ENCODE results near the gene DSC2.

Gene DSC2

GRCh38 chr18:31098878-31099277 is 3.3 kb downstream of the DSC2 start:
- DNase-seq (ENCODE audit: low read depth) = no peak

DNA sequence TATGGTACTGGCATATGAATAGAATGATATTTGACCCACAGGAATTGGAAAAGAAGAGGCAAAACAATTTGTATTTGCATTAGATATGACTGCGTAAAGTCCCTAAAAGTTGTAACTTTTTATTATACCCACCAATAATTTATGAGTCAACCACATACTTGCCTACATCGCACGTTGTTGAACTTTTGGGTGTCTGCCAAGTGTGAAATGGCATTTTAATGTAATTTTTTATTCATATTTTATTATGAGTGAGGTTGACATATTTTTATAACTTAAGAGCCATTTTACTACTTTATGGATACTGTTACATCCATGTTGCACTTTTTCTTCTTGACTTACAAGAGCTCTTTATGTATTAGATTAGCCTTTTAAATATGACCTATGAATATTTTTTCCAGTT is 4.6 kb downstream of the DSC2 start:
- no peak for DNase-seq (ENCODE audit: low read depth)

DNA sequence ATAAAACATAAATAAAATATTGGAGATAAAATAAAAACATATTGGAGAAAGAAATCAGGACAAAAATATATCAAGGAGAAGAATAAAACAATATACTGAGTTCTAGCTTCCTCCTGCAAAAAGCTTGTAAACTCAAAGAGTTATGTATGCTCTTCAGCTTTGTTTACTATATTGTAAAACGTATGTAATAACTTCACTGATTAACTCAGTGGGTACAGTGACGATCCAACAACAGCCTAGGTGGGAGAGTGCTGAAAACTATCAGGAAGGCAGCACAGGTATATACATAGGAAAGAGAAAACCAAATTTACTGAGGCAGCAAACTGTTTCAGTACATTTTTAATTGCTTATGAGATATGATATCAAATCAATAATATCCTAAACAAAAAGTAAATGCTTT is 8.3 kb downstream of the DSC2 start:
- DNase-seq (ENCODE audit: low read depth) = no peak

- no peak for DNase-seq (ENCODE audit: low read depth)
These were observed 8.9 kb downstream of the DSC2 start for GRCh38 chr18:31093294-31093693.

DNA sequence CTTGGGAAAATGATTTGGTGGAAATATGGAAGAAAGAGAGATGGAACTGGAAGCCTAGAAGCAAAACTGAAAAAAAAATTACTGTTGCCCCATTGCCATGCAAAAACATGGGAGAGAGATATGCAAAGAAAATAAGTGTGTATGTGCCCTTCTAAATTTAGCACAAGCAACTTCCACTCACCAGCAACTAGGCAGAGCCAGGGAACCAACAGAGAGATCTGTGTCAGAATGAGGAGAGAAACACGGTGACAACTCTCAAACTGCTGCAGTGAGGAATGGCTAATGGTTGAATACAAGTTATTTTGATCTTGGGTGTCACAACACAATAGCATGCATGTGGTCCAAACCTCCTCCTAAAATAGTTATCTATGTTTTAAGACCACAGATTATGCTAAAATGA is 10.9 kb downstream of the DSC2 start:
- no peak for DNase-seq (ENCODE audit: low read depth)

- DNase-seq (ENCODE audit: low read depth) = no peak
These were observed 13.7 kb downstream of the DSC2 start for GRCh38 chr18:31088532-31088931.

- no peak for DNase-seq (ENCODE audit: low read depth)
These were observed 22.2 kb downstream of the DSC2 start for GRCh38 chr18:31079973-31080372.

- DNase-seq (ENCODE audit: low read depth) = no peak
These were observed 24.3 kb downstream of the DSC2 start for GRCh38 chr18:31077878-31078277.

DNA sequence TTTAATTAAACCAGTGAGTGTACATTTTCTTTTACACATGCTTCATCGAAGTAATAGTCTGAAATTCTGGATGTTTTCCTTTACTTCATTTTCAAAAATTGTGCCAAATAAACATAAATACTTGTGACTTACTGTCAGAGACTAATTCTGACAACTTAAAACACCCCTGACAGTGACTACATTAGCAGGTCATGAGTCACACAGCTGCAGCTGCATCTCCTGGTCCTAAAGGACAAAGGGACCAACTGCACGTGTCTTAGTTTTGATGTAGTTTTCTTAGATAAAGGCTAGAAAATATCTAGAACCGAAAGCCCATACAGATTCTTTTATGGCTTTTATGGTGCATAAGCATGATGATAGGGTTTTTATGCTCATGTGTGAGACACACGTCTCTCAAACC is 30.0 kb downstream of the DSC2 start:
- DNase-seq (ENCODE audit: low read depth) = no peak

GRCh38 chr18:31070206-31070605 is 32.0 kb downstream of the DSC2 start:
- no peak for DNase-seq (ENCODE audit: low read depth)

GRCh38 chr18:31066266-31066665 is 36.0 kb downstream of the DSC2 start:
- DNase-seq (ENCODE audit: low read depth) = no peak

- no peak for DNase-seq (ENCODE audit: low read depth)
These were observed 37.0 kb downstream of the DSC2 start for GRCh38 chr18:31065036-31065773.

DNA sequence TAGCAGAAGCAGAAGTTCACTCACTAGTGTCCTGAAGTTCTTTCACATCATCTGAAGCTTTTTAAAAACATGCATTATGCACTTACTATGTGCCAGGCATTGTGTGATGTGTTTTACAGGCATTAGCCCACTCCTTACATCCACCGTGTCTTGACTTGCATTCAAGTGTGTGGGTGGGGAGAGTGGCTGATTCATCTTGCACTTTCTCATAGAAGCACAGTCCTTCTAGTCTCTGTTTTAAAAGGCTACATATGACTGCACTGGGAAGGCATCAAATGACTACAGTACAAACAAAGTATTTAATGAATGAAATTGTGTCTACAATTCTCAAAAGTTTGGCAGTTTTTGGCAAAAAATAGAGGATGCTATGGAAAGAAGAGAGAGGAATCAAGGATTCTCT is 38.1 kb downstream of the DSC2 start:
- no peak for DNase-seq (ENCODE audit: low read depth)

- no peak for DNase-seq (ENCODE audit: low read depth)
These were observed 40.3 kb downstream of the DSC2 start for GRCh38 chr18:31061945-31062344.

GRCh38 chr18:31058897-31059296 is 43.3 kb downstream of the DSC2 start:
- DNase-seq (ENCODE audit: low read depth) = no peak

DNA sequence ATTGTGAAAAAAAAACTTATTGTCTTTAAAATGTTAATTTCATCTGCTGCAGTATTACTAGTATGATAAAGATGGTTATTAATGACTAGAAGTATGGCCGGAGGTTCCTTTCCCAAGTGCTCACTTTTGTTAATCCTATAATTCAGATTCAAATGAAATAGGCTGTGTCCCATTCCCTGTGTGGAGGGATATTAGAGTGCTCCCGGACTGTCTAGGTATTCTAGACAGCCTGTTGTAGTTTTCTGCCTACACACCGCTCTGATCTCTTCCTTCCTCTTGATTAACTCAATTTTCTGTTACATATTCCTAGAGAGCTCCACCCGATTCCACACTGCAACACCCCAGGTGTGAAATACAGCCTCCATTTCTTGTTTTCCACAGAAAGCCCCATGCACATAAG is 44.3 kb downstream of the DSC2 start:
- no peak for DNase-seq (ENCODE audit: low read depth)

GRCh38 chr18:31057051-31057450 is 45.2 kb downstream of the DSC2 start:
- DNase-seq (ENCODE audit: low read depth) = no peak

DNA sequence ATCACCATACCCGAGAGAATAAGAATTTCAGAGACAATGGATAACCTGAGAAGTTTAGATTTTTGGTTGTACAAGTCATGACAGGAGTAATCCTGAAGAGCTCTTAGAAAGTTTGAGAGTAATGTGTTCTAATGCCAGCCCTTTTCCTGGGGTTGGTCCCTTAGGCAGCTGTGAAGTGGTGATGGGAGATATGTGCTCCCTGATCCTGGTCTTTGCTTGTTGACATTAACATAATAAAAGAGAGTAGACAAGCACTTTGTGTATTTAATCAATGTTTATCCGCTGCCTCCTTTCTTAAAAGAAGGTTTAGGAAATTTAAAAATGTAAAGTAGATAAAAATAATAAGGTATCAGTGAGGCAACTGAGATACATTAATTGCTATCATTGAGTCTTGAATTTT is 45.9 kb downstream of the DSC2 start:
- DNase-seq (ENCODE audit: low read depth) = no peak

GRCh38 chr18:31050635-31051034 is 51.6 kb downstream of the DSC2 start:
- DNase-seq (ENCODE audit: low read depth) = no peak

- no peak for DNase-seq (ENCODE audit: low read depth)
These were observed 53.0 kb downstream of the DSC2 start for GRCh38 chr18:31049189-31049588.

DNA sequence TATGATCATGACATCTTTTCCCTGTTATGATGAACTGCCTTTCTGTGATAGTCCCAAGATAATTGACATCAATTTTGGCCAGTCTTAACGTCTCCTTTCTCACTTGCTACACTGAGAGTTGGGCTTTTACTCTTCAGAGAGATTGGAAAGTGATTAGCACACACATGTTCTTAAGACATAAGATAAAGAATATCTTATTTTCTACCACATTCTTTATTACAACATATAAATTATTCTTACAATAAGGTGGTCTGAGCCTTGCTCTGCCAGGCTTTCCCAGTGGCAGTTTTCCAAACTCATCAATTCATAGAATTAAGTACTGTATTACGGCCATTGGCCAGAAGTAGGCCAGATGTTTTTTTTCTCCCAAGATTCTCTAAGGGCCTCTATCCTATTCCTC is 54.0 kb downstream of the DSC2 start:
- DNase-seq (ENCODE audit: low read depth) = no peak

DNA sequence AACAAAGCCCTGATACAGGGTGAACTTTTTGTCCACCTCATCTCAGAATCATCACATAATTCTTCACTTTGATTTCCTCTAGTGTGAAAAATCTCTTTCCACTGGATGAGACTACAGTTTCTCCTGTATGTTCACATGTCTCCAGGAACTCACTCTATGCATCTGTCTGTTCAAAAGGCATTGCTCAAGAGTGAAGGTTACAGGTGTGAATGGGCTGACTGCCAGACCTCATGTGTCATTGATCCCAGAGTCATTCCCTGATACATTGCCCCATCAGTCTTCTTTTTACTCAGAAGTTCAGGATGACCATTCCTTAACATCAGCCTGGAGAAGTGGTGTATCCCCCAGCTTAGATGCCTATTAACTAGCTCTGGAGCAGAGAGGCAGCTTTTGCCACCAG is 55.3 kb downstream of the DSC2 start:
- no peak for DNase-seq (ENCODE audit: low read depth)

DNA sequence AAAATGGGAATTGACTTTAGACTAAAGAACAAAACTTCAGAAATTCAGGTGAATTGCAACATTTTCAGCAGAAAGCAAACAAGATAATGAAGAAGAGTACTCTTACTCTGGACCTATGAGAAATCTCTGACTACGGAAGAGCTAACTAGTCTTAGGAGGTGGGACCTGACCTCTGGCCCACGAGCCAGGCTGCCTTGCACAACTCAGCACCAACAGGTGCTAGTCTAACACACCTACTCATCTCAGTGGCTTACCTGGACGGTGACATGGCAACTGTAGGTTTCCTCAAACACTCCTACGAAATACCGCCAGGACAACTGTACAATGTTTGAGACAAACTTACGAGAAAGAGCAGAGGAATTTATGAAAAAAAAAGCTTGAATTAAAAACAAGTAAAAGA is 56.6 kb downstream of the DSC2 start:
- no peak for DNase-seq (ENCODE audit: low read depth)

GRCh38 chr18:31044926-31045325 is 57.3 kb downstream of the DSC2 start:
- no peak for DNase-seq (ENCODE audit: low read depth)

DNA sequence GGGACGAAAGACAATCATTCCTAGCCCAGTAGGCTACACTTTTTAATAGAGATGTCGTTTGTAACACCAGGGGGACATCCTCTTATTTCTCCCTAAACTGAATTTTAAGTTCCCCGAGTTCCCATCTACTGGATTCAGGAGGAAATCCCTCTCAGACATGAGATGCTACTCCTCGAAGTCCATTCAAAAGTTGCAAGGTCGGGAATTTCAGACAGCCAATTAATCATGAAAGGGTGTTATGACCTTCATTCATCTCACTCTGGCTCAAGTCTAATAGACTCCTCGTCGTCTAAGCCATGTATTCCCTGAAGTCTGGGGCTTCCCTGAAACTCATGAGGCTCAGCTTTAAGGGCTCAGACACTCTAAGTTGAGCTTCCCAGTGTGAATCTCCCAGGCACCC is 58.5 kb downstream of the DSC2 start:
- DNase-seq (ENCODE audit: low read depth) = no peak

Measured in stromal cell of bone marrow (primary cell).